Pulmonary artery endothelial cell (primary cell): Measurements from ENCODE around the gene CPA5. TPM values are rescaled to one million over a fixed set of nuclear protein-coding genes. Genes with fewer than 3 reads are reported as not detected.

Source experiments
- DNase-seq: peaks from one replicate; pipeline ENCODE4 v3.0.0-alpha.2; 2011; ENCODE audit warnings: low read depth, low spot score
- total RNA-seq: library from RNA; depleted of rRNA; stranded (reverse); fragments of >200 nt; gene quantifications from 2 replicates; pipeline ENCODE4 v1.2.3, GENCODE V29; 2014

The CPA5 gene
- total RNA-seq, 1 donor from 2014 or later: not detected

DNA sequence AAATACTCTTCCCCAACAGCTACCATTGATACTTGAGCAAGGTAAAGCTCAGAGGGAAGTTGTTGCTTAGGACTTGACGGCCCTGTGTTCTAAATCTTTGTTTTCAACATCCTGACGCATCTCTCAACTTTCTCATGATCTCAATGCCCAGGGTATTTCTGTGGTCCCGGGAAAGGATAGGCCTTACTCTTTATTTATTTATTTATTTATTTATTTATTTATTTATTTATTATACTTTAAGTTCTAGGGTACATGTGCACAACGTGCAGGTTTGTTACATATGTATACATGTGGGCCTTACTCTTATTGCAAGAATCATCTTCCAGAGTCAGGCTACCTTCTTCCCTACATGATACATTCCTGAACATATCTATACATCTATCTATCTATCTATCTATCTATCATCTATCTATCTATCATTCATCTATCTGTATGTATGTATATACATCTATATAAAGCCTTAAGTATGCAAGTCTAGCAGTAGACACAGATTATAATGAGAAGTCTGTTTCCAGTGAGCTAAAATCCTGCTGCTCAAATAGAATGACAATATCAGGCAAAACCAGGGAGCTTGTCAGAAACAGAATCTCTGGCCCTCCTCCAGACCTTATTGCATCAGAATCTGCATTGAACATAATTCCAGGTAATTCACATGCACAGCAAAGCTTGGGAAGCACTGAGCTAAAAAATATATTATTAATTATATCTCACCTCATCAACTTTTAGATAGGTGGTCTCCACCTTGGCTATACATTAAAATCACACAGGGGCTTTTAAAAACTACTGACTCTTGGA lies 12.2 kb upstream of the CPA5 start:
- no peak for DNase-seq

DNA sequence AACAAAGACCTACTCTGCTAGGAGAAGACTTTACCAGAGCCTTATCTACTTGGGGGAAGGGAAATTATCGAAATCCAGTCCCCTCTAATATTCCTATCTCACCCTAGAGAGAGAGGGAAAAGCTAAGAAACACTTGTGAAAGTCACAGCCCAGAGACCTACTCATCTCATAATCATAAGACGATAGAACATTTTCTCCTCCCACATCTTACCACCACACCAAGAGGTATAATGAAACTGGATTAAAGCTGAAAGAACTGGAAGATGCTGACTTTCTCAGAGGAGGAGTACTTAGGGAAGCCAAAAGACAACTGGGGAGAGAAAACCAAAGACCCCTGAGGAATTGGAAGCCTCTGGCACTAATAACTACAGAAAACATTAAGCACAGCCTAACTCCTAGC lies 10.8 kb upstream of the CPA5 start:
- no peak for DNase-seq

DNA sequence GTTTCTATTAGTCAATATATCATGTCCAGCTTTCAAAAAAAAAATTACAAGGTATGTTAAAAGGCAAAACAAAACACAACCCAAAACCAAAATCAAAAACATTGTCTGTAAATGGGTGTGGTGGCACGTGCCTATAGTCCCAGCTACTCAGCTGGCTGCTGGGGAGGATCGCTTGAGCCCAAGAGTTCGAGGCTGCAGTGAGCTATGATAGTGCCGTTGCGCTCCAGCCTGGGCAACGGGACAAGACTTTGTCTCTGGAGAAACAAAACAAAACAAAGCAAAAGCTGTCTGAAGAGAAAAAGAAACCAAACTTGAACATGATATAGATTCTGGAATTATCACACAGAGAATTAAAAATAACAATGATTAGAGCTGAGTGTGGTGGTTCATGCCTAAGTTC lies 10.3 kb upstream of the CPA5 start:
- DNase-seq: no peak

DNA sequence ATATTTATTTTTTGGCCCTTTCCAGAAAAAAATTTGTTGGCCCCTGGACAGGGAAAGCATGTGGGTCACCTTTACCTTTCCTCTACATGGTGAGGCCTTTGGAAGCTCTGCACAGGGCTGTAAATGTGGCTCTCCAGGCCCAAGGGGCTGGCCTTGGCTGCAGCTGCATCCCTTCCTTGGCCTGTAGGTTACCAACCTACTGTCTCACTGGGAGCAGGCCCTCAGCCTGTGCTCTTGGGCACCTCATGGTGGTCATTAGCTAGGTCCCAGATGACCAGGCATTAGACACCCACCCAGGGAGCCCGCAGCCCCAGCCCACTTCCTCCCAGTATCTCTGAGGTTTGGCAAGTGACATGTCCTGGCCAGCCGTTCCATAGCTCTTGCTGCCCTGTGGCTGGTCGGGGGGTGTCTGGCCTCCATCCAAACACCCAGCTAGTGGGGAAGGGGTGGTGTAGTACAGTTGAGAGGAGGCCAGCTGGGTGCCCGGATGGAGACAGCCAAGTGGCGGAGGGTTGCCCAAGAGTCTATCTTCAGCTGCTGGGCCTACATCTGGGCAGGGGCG lies 7.1 kb upstream of the CPA5 start:
- no peak for DNase-seq

DNA sequence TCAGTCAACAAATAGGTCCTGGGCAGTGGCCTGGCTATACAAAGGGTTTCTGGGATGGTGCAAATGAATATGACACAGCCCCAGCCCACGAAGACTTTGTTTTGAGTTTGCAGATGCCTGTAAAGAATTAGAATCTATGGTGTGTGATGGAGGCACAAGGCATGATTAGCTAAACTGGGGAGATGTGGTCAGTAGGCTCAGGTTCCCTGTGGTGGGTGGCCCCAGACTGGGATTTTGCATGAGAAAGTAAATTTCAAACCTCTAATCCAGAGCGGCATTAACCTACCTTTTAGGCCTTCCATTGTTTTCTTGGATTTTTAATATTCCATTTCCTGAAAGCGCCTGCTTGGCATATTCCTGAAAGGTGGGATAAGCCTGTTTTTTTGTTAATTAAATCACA lies 6.4 kb upstream of the CPA5 start:
- no peak for DNase-seq

DNA sequence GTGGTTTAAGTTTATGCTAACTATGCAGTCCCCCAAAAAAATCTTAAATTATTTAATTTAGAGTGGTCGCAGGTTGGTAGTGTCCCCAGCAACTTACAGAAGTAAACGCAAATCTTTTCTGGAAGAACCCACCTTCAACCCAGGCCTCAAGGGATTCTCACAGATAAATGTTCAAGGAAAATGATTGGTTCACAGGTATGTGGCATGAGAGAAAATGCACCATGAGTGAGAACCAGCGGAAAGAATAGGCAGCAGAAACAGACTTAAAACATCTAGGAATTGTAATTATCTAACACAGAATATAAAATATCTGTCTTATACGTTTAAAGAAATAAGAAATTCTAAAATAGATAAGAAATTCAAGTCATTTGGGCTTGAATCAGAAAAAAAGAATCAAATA lies 2.7 kb upstream of the CPA5 start:
- DNase-seq: no peak

DNA sequence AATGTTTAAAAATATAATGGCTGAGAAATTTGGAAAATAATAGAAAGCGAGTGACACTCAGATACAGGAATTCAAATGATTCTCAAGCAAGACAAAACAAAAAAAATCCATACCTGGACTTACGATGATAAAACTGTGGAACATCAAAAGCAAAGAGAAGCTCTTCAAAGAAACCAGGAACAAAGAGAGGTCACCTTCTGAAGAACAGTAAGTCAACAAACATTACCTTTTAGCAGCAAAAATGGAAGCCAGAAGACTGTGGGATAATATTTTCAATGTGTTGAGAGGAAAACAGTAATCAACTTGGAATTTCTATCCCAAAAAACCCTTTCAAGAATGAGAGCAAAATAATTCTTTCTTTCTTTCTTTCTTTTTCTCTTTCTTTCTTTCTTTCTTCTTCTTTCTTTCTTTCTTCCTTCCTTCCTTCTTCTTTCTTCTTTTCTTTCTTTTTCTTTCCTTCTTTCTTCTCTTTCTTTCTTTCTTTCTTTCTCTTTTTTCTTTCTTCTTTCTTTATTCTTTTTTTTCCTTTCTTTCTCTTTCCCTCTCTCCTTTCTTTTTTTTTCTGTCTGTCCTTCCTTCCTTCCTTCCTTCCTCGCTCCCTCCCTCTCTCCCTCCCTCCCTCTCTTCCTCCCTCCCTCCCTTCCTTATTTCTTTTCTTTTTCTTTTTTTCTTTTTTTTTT lies 1.8 kb upstream of the CPA5 start:
- no peak for DNase-seq

DNA sequence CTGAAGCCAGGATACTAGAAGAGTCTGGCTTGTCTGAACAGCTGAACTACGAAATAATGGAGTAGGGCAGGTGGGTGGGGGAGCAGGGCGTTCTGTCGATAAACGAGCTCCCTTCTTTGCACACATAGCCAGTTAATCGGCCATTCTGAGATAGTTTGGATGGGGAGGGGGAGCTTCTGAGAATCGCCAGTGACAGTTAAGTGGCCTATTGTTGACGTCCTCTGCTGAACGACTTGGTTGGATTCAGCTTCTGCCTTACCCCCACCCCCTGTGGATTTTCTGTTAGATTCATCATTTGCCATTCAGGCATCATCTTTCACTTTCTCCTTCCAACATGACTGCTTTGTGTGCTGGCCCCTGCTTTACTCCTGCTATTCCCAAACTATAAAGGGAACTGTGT lies 520 bp downstream of the CPA5 start:
- no peak for DNase-seq

DNA sequence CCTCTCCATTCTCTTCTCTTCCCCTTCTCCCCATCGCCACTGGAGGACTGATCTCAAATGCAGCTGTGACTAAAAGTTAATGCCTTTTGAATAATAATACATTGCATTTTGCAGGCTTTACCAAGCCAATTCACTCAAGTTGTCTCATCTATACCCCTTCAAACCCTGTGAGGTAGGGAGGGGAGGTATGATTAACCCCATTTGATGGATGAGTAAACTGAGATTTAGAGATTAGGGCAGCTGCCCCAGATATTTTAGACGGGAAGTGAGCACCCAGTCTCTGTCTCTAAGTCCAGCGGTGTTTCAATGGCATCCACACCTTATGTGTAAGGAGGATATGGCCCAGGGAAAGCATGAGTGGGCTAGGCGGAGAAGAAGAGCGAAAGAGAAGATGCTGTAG lies 1.1 kb downstream of the CPA5 start:
- no peak for DNase-seq

DNA sequence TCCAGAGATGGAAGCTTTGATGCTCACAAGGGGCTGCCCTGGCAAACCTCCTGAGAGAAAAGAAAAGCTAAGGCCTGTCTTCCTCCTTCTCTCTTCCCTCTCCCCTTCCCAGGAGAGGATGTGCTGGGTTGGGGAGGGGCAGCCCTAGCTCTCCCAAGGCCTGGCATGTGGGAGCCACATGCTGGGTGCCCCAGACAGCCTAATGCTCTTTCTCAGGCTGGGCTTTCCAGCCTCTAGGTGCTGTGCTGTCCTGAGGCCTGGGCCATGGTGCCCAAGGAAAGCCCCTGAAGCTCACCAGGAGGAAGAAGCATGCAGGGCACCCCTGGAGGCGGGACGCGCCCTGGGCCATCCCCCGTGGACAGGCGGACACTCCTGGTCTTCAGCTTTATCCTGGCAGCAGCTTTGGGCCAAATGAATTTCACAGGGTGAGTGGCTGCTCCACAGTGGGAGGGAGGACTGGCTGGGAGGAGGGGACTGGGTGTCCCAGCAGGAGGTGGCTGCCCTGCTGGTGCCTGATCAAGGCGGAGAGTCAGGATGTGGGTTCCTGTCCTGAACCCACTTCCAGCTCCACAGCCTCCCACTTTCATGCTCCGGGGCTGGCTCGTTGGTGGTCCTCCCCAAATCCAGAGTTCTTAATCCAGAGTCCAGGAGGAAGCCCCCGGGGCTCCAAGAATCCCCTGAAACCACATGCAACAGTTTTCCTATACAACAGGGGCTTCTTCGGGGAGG lies 1.7 kb downstream of the CPA5 start:
- no peak for DNase-seq

DNA sequence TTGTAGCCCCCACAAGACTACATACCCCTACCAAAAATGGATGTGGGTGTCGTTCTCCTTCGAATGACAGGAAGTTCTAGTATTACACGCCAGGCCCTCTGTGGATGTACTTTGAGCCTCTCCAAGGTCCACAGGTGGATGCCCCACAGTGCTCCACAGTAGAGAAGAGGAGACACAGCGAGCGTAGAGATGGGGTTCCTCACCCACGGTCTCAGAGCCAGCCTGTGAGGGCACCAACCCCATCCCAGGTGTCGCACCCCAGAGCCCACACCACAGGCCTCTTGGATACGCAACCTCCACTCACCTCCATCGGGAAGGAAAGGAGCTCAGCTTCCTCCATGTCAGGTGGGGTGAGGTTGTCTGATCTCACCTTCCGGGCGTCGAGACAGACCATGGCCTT lies 2.3 kb downstream of the CPA5 start:
- no peak for DNase-seq

DNA sequence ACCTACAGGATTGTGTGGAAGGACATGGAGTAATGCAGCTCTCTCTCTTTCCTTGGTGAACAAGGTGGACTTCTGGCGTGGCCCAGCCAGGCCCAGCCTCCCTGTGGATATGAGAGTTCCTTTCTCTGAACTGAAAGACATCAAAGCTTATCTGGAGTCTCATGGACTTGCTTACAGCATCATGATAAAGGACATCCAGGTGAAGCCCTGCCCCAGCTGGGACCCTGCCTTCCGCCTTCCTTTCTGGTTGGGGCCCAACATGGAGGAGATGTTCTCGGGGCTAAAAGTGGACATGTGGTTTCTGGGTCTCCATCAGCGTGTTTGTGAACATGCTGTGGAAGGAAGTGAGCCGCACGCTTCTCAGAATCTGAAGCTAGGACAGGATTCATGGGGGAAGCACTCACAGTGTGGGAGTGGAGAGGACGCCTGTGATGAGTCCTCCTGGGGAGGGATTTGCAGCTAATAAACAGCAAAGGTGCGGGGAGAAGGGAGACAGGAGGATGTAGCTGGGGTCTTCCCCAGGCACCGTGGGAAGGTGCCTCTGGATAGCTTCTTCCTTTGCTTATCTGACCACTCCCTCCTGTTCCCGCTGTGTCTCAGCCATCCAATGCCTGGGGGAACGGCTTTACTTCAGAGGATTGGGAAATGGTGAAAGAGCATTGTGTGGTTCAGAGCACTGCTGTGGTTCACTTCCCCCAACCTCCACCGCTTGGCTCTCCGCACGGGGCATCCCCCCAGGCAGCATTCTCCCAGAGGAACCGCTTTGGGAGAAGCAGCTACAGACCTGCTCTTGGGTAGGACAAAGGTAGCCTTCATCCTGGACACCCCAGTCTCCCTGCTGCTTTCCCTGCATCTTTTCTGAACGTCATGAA lies 5.5 kb downstream of the CPA5 start:
- no peak for DNase-seq

DNA sequence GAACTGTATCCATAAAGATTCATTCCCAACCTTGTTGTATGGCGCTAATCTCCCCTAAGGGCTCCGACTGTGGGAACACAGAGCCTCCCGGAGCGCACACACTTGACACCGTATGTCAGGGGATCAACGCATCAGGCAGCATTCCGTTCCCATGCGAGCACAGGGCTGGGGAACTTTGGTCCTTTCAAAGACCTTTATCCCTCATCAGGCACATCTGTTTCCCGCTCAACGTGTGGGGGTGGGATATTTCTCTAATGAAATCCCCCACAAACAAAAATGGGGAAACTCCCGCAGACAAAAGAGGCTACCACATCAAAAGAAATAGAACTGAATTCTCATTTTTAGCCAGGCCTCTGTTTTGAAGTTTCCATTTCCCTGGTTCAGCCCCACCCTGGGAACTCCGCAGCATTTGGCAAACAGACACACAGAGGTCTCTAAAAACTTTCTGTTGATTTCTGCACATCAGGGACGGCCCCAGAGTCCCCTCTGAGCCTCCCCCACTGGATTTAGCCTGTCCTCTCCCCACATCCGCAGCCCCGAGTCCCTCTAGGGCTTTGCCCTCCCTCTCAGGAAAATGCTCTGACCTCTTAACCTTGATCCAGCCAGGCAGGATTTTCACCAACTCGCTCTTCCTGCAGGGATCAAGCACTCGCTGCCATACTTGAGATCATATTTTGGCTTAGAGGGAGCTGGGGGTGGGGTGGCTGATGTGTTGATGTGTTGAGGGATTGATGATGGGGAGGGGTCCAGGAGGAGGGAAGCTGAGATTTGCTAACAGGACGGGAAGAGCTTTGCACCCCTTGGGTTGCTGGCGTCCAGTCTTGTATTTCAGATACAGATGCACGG lies 6.6 kb downstream of the CPA5 start:
- DNase-seq: no peak

DNA sequence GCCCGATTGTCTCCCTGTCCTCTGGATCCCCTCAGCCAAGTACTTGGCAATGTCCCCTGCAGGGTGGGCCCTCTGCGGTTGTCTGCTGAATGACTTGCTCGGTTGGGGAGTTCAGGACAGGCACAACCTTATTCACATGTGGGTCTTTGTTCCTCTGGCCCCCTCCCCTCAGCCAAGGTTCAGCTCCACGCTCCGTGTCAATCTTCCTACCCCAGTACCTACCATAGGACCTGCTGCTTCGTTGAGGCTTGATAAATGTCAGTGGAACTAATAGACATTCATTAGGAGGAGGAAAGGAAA lies 7.1 kb downstream of the CPA5 start:
- DNase-seq: no peak

DNA sequence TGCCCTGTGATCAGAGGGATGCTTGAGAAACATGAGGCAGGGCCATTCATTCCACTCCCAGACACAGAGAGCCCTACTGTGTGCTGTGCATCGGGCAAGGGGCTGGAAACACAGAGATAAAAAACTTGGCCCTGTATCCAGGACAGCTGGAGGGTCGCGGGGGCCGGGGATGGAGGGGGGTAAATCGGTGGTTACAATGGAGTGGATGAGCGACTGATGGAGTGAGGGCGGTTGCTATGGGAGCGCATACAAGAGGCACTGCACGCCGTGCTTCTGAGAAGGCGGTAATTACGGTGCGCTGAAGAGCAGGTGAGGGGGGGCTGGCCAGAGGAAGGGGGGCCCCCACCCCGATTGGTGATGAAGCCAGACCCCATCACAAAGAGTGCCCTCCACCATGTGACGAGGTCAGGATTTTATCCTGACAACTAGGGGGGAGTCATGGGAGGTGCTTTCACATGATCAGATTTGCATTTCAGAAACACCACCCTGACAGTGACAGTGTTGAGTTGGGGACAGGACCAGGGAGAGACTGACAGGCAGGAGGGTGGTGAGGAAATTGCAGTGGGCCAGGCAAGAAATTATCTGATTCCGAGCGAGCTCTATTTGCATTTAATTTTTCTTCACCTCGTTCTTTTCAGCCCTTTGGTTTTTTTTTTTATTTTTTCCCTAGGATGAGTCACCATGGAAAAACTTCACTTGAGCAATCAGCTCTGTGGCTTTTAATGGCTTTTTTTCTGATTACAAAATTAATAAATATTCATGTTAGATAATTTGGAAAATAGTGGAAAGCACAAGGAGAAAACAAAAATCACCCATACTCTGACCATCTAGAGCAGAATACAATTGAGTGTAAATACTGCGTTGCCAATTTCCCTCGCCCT lies 7.8 kb downstream of the CPA5 start:
- no peak for DNase-seq

DNA sequence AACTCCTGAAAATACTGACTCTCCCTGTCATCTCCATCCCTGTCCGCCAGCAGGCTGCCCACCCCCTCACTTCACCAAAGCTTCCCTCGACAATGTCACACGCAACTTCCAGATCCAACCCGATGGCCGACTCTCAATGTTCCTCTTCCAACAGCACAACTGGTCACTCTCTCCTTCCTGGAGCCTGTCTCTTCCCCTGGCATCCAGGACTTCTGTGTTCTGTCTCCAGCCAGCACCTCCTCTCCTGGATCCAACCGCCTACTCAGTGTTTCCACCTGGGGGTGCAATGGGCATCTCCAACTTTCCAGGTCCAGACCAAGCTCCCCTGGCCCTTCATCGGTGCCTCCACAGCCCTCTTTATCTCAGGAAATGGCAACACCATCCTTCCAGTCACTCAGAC lies 8.6 kb downstream of the CPA5 start:
- no peak for DNase-seq

DNA sequence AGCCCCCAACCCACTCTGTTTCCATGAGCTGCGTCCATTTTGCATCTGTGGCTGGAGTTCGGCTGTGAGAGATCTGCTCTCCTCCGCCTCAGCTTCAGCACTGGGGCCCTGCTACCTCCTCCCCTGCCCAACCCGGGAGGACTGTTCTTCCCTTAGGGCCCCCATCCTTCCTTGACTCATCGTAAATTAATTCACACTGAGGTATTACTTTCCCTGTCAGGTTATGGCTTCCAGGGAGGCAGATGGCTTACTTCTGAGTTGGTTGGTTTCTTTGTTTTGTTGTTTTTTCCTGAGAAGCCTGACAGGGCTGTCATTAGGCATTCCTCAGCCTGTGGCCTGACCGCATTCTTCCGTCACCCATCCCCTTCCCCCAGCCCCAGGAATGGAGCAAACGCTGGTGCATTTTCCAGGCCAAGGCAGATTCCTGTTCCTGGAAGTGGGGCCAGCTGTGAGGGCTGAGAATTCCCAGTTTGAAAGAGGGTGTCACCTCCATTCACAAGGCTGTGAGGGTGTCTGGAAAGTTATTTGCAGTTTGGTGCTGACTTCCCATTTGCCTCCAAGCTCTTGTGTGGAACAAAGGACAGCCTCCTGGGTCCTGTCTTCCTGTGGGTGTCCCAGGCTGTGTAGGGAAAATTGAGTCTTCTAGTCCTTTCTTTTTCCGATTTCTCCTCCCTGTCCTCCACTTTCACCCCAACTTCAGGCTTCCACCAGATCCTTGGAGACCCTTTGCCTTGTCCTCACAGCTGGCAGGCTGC lies 11.7 kb downstream of the CPA5 start:
- no peak for DNase-seq

DNA sequence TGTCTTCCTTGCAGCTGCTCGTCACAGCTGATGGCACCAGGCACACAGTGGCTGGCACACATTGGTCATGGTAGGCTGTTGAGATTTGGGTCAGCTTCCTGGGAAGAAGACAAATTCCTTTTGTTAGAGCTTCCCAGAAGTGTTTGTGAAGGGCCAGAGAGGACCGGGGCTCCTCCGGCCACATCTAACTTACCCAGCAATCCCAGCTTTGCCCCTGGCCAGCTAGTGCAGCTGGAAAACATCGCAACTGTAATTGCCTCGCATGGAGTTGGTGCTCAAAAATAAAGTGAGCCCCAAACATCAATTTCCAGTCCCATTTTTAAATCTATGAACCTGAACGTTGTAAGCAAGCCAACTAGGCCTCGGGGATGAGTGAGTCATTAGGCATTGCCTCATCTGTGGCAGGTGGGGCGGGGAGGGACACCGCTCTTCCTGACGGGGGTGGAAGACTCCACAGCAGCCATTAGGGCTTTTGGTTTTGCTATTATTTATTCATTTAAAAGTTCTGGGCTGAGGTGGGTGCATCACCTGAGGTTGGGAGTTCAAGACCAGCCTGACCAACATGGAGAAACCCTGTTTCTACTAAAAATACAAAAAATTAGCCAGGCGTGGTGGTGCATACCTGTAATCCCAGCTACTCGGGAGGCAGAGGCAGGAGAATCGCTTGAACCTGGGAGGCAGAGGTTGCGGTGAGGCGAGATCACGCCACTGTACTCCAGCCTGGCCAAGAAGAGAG lies 12.4 kb downstream of the CPA5 start:
- DNase-seq: no peak
